ENCODE measurements around the gene MAD2L1. TPM values are rescaled to one million over a fixed set of nuclear protein-coding genes. Genes with fewer than 3 reads are reported as not detected.

Gene MAD2L1
- total RNA-seq, 1 donor from 2014 or later: 13.7 TPM

GRCh38 chr4:120008957-120009356 lies 57.7 kb downstream of the MAD2L1 start:
- H3K27ac Mint-ChIP-seq (ENCODE audit: unreplicated experiment): no peak overlapping the region
- H3K4me3 Mint-ChIP-seq (ENCODE audit: unreplicated experiment): no peak overlapping the region
- no peaks in the 10 kb centered on the region for H3K9me3 Mint-ChIP-seq (ENCODE audit: unreplicated experiment)
- DNase-seq: no peak
- no peaks in the 10 kb centered on the region for H3K36me3 Mint-ChIP-seq (ENCODE audit: unreplicated experiment)
- H3K4me1 Mint-ChIP-seq (ENCODE audit: low read depth, unreplicated experiment): no peaks in the 10 kb centered on the region
- no peaks in the 10 kb centered on the region for H3K27me3 Mint-ChIP-seq (ENCODE audit: unreplicated experiment)
- TF ChIP-seq CTCF (IDR thresholded peaks at IDR 0.05; ENCODE audit: partially characterized antibody, unreplicated experiment): no peak

GRCh38 chr4:120007896-120008436 lies 58.7 kb downstream of the MAD2L1 start:
- Mint-ChIP-seq H3K27me3 (ENCODE audit: unreplicated experiment) (no peaks in the 10 kb centered on the region), H3K36me3 (ENCODE audit: unreplicated experiment) (no peaks in the 10 kb centered on the region), H3K27ac (ENCODE audit: unreplicated experiment) (no peak overlapping the region), H3K4me3 (ENCODE audit: unreplicated experiment) (no peak overlapping the region), H3K4me1 (ENCODE audit: low read depth, unreplicated experiment) (no peaks in the 10 kb centered on the region), H3K9me3 (ENCODE audit: unreplicated experiment) (no peaks in the 10 kb centered on the region)
- no peak for TF ChIP-seq CTCF (IDR thresholded peaks at IDR 0.05; ENCODE audit: partially characterized antibody, unreplicated experiment)
- no peak for DNase-seq

GRCh38 chr4:120007191-120007871 lies 59.3 kb downstream of the MAD2L1 start:
- Mint-ChIP-seq H3K4me3 (ENCODE audit: unreplicated experiment) (no peak overlapping the region), H3K9me3 (ENCODE audit: unreplicated experiment) (no peaks in the 10 kb centered on the region), H3K36me3 (ENCODE audit: unreplicated experiment) (no peaks in the 10 kb centered on the region), H3K27me3 (ENCODE audit: unreplicated experiment) (no peaks in the 10 kb centered on the region), H3K27ac (ENCODE audit: unreplicated experiment) (no peak overlapping the region), H3K4me1 (ENCODE audit: low read depth, unreplicated experiment) (no peaks in the 10 kb centered on the region)
- no peak for TF ChIP-seq CTCF (IDR thresholded peaks at IDR 0.05; ENCODE audit: partially characterized antibody, unreplicated experiment)
- DNase-seq: no peak

Data from glutamatergic neuron (in vitro differentiated cells).